ENCODE measurements around the gene INPP5B. TPM values are rescaled to one million over a fixed set of nuclear protein-coding genes. Genes with fewer than 3 reads are reported as not detected.

INPP5B gene
- total and polyA plus RNA-seq, 2 experiments from 2014 or later, result 6.9 to 29.1 TPM

DNA sequence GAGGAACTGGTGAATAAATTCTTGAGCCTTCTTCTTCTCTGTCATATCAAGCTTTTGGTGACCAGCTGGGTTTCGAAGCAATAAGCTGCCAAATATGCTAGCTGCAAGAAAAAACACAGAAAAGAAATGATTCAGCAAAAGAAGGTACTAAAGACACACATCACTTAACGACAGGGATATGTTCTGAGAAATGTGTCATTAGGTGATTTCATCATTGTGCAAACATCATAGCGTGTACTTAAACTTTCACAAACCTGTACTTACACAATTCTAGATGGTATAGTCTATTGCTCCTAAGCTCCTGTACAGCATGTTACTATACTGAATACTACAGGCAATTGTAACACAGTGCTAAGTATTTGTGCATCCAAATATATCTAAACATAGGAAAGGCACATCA, 84.5 kb downstream of the INPP5B start (continued):
- TF ChIP-seq POLR2AphosphoS5 (IDR thresholded peaks at IDR 0.05; ENCODE audit: low read depth), result no peak
- no peak for TF ChIP-seq ZNF331 (CRISPR knock-in tag; IDR thresholded peaks at IDR 0.05; ENCODE audit: low read depth)

DNA sequence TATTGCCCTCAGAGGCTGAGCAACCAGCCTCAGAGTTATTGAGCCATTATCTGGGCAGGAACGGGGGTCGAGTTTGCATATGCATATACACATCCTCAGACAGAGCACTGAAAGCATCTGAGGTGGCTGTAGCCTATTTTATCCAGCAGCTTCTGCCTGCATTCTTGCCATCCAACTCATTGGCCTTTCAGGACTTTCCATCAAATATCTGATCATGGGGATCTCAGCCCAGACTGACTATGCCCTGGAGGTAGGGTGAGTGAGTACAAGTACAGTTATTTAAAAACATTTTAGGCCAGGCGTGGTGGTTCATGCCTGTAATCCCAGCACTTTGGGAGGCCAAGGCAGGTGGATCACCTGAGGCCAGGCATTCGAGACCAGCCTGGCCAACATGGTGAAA, 85.7 kb downstream of the INPP5B start:
- Histone ChIP-seq H3K9me2 (ENCODE audit: insufficient read depth) (no peaks in the 10 kb centered on the region), H3K4me1 (ENCODE audit: insufficient read depth) (peaks cover 9% of the 10 kb centered on the region), H3F3A (replicated peaks; ENCODE audit: low read depth) (no peaks in the 10 kb centered on the region), H3K27me3 (ENCODE audit: insufficient read depth) (no peaks in the 10 kb centered on the region), H4K20me1 (replicated peaks; ENCODE audit: insufficient read depth) (peaks cover 3% of the 10 kb centered on the region), H3K79me2 (replicated peaks; ENCODE audit: insufficient read depth) (peaks cover 18% of the 10 kb centered on the region), H3K4me3 (no peak overlapping the region), H3K4me2 (no peak overlapping the region), H2AFZ (no peak overlapping the region), H3K27ac (ENCODE audit: low read depth) (no peak overlapping the region), H3K36me3 (ENCODE audit: insufficient read depth) (peaks cover 8% of the 10 kb centered on the region)
- ATAC-seq, result no peak
- 0 out of 3 replicates have a peak, but pooled peaks cover 4% of the 10 kb centered on the region for H3K4me1 Mint-ChIP-seq
- peaks cover 28% of the 10 kb centered on the region for H3K36me3 Mint-ChIP-seq (ENCODE audit: low read depth)
- no peak overlapping the region for H3K27ac Mint-ChIP-seq
- H3K4me3 Mint-ChIP-seq, result no peak overlapping the region
- TF ChIP-seq, protein P1, sequence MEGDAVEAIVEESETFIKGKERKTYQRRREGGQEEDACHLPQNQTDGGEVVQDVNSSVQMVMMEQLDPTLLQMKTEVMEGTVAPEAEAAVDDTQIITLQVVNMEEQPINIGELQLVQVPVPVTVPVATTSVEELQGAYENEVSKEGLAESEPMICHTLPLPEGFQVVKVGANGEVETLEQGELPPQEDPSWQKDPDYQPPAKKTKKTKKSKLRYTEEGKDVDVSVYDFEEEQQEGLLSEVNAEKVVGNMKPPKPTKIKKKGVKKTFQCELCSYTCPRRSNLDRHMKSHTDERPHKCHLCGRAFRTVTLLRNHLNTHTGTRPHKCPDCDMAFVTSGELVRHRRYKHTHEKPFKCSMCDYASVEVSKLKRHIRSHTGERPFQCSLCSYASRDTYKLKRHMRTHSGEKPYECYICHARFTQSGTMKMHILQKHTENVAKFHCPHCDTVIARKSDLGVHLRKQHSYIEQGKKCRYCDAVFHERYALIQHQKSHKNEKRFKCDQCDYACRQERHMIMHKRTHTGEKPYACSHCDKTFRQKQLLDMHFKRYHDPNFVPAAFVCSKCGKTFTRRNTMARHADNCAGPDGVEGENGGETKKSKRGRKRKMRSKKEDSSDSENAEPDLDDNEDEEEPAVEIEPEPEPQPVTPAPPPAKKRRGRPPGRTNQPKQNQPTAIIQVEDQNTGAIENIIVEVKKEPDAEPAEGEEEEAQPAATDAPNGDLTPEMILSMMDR (conservative IDR thresholded peaks at IDR 0.05; ENCODE audit: low read depth in 2 of 2), result no peak
- TF ChIP-seq NANOG (IDR thresholded peaks at IDR 0.05; ENCODE audit: borderline replicate concordance) (no peak), EZH2phosphoT487 (IDR thresholded peaks at IDR 0.05; ENCODE audit: unreplicated experiment) (no peak), POLR2AphosphoS5 (IDR thresholded peaks at IDR 0.05; ENCODE audit: low read depth) (no peak), ZNF331 (CRISPR knock-in tag; IDR thresholded peaks at IDR 0.05; ENCODE audit: low read depth) (no peak), CREB1 (CRISPR knock-in tag; IDR thresholded peaks at IDR 0.05; ENCODE audit: low read depth) (no peak), STAT1 (IDR thresholded peaks at IDR 0.05; ENCODE audit: unreplicated experiment) (no peak), ZNF114 (CRISPR knock-in tag; IDR thresholded peaks at IDR 0.05) (no peak), EZH2 (IDR thresholded peaks at IDR 0.05; ENCODE audit: low read depth, unreplicated experiment) (no peak), JUNB (IDR thresholded peaks at IDR 0.05; ENCODE audit: unreplicated experiment) (no peak)
- TF ChIP-seq, protein P2, sequence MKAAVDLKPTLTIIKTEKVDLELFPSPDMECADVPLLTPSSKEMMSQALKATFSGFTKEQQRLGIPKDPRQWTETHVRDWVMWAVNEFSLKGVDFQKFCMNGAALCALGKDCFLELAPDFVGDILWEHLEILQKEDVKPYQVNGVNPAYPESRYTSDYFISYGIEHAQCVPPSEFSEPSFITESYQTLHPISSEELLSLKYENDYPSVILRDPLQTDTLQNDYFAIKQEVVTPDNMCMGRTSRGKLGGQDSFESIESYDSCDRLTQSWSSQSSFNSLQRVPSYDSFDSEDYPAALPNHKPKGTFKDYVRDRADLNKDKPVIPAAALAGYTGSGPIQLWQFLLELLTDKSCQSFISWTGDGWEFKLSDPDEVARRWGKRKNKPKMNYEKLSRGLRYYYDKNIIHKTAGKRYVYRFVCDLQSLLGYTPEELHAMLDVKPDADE (IDR thresholded peaks at IDR 0.05), result no peak
- TF ChIP-seq, protein P3, sequence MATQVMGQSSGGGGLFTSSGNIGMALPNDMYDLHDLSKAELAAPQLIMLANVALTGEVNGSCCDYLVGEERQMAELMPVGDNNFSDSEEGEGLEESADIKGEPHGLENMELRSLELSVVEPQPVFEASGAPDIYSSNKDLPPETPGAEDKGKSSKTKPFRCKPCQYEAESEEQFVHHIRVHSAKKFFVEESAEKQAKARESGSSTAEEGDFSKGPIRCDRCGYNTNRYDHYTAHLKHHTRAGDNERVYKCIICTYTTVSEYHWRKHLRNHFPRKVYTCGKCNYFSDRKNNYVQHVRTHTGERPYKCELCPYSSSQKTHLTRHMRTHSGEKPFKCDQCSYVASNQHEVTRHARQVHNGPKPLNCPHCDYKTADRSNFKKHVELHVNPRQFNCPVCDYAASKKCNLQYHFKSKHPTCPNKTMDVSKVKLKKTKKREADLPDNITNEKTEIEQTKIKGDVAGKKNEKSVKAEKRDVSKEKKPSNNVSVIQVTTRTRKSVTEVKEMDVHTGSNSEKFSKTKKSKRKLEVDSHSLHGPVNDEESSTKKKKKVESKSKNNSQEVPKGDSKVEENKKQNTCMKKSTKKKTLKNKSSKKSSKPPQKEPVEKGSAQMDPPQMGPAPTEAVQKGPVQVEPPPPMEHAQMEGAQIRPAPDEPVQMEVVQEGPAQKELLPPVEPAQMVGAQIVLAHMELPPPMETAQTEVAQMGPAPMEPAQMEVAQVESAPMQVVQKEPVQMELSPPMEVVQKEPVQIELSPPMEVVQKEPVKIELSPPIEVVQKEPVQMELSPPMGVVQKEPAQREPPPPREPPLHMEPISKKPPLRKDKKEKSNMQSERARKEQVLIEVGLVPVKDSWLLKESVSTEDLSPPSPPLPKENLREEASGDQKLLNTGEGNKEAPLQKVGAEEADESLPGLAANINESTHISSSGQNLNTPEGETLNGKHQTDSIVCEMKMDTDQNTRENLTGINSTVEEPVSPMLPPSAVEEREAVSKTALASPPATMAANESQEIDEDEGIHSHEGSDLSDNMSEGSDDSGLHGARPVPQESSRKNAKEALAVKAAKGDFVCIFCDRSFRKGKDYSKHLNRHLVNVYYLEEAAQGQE (IDR thresholded peaks at IDR 0.05; ENCODE audit: unreplicated experiment), result no peak
- TF ChIP-seq, protein P4, sequence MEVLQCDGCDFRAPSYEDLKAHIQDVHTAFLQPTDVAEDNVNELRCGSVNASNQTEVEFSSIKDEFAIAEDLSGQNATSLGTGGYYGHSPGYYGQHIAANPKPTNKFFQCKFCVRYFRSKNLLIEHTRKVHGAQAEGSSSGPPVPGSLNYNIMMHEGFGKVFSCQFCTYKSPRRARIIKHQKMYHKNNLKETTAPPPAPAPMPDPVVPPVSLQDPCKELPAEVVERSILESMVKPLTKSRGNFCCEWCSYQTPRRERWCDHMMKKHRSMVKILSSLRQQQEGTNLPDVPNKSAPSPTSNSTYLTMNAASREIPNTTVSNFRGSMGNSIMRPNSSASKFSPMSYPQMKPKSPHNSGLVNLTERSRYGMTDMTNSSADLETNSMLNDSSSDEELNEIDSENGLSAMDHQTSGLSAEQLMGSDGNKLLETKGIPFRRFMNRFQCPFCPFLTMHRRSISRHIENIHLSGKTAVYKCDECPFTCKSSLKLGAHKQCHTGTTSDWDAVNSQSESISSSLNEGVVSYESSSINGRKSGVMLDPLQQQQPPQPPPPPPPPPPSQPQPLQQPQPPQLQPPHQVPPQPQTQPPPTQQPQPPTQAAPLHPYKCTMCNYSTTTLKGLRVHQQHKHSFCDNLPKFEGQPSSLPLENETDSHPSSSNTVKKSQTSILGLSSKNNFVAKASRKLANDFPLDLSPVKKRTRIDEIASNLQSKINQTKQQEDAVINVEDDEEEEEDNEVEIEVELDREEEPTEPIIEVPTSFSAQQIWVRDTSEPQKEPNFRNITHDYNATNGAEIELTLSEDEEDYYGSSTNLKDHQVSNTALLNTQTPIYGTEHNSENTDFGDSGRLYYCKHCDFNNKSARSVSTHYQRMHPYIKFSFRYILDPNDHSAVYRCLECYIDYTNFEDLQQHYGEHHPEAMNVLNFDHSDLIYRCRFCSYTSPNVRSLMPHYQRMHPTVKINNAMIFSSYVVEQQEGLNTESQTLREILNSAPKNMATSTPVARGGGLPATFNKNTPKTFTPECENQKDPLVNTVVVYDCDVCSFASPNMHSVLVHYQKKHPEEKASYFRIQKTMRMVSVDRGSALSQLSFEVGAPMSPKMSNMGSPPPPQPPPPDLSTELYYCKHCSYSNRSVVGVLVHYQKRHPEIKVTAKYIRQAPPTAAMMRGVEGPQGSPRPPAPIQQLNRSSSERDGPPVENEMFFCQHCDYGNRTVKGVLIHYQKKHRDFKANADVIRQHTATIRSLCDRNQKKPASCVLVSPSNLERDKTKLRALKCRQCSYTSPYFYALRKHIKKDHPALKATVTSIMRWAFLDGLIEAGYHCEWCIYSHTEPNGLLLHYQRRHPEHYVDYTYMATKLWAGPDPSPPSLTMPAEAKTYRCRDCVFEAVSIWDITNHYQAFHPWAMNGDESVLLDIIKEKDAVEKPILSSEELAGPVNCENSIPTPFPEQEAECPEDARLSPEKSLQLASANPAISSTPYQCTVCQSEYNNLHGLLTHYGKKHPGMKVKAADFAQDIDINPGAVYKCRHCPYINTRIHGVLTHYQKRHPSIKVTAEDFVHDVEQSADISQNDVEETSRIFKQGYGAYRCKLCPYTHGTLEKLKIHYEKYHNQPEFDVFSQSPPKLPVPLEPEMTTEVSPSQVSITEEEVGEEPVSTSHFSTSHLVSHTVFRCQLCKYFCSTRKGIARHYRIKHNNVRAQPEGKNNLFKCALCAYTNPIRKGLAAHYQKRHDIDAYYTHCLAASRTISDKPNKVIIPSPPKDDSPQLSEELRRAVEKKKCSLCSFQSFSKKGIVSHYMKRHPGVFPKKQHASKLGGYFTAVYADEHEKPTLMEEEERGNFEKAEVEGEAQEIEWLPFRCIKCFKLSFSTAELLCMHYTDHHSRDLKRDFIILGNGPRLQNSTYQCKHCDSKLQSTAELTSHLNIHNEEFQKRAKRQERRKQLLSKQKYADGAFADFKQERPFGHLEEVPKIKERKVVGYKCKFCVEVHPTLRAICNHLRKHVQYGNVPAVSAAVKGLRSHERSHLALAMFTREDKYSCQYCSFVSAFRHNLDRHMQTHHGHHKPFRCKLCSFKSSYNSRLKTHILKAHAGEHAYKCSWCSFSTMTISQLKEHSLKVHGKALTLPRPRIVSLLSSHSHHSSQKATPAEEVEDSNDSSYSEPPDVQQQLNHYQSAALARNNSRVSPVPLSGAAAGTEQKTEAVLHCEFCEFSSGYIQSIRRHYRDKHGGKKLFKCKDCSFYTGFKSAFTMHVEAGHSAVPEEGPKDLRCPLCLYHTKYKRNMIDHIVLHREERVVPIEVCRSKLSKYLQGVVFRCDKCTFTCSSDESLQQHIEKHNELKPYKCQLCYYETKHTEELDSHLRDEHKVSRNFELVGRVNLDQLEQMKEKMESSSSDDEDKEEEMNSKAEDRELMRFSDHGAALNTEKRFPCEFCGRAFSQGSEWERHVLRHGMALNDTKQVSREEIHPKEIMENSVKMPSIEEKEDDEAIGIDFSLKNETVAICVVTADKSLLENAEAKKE (CRISPR knock-in tag; IDR thresholded peaks at IDR 0.05), result no peak
- H3K27me3 Mint-ChIP-seq (ENCODE audit: insufficient read depth, low read depth, poor library complexity), result peaks cover 6% of the 10 kb centered on the region
- DNase-seq (ENCODE audit: low spot score), result no peak
- no peaks in the 10 kb centered on the region; the same call in 2 of the 3 replicates for H3K9me3 Mint-ChIP-seq
